ENCODE results near the gene AKAP12. TPM values are rescaled to one million over a fixed set of nuclear protein-coding genes. Genes with fewer than 3 reads are reported as not detected.
A peak's percentile ranks its signal among the peaks of the same experiment; 100 is the strongest.

The AKAP12 gene
- total and polyA plus RNA-seq, 5 donors = 14.0 to 48.6 (median 27.5) TPM

- H3K27me3 ChIP-seq (ENCODE audit: control insufficient read depth, insufficient read depth) = no peaks in the 10 kb centered on the region
- intact Hi-C loops (cut with DNase I) = no loop called here
Measured at GRCh38 chr6:151359486-151359885, 119.7 kb downstream of the AKAP12 start.

GRCh38 chr6:151365233-151365632 lies 125.5 kb downstream of the AKAP12 start:
- intact Hi-C loops (cut with DNase I) = no loop called here
- H3K27ac ChIP-seq (ENCODE audit: low read length) = no peak overlapping the region
- WGBS = 92% methylated on average over 6 of the region's 6 CpGs
- no peaks in the 10 kb centered on the region for H3K9me3 ChIP-seq (ENCODE audit: control insufficient read depth, low read length)
- H3K27me3 ChIP-seq (ENCODE audit: control insufficient read depth, insufficient read depth) = no peaks in the 10 kb centered on the region
- H3K4me1 ChIP-seq (ENCODE audit: control insufficient read depth, insufficient read depth, low read length) = no peaks in the 10 kb centered on the region
- no peak for ATAC-seq
- no peak overlapping the region for H3K4me3 ChIP-seq (ENCODE audit: low read length)
- no peak for DNase-seq

More at GRCh38 chr6:151359486-151359885, 119.7 kb downstream of the AKAP12 start:
- no peak for DNase-seq
- no peaks in the 10 kb centered on the region for H3K9me3 ChIP-seq (ENCODE audit: control insufficient read depth, low read length)
- H3K4me3 ChIP-seq (ENCODE audit: low read length) = no peak overlapping the region
- no peaks in the 10 kb centered on the region for H3K4me1 ChIP-seq (ENCODE audit: control insufficient read depth, insufficient read depth, low read length)
- no peak for ATAC-seq
- no peak overlapping the region for H3K27ac ChIP-seq (ENCODE audit: low read length)
- 92% methylated on average over 5 of the region's 5 CpGs for WGBS

DNA sequence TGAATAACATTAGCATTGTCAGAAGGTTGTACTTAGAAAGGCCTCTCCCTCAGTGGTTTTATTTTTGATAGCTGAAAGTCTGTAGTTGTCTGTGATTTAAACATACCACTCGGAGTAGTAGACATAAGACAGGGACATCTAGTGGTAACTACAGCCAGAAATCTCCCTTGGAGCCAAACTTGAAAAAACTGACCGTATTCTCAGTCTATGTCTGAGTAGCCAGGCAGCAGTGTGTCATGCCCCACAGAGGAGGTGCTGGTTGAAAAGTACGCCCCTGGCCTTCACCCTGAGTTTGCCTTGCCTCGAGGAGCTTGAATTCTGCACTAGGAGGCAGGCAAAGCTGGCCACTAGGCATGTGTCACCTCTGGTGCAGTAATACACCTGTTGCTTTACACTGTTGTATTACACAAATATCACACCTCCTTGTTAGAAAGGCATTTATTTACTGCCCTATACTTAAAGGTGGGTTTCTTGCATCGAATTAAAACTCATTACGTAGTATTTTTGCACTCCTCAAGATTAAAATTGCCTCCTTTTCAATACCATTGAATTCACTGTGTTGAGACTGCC lies 130.8 kb downstream of the AKAP12 start:
- Histone ChIP-seq H3K9me3 (ENCODE audit: control insufficient read depth, low read length) (no peaks in the 10 kb centered on the region), H3K27me3 (ENCODE audit: control insufficient read depth, insufficient read depth) (no peaks in the 10 kb centered on the region), H3K4me1 (ENCODE audit: control insufficient read depth, insufficient read depth, low read length) (no peaks in the 10 kb centered on the region), H3K27ac (ENCODE audit: low read length) (no peak overlapping the region), H3K4me3 (ENCODE audit: low read length) (no peak overlapping the region)
- no peak for DNase-seq
- no peak for ATAC-seq
- WGBS = 72% methylated on average over 6 of the region's 6 CpGs
- intact Hi-C loops (cut with DNase I) = no loop called here

GRCh38 chr6:151372164-151372563 lies 132.4 kb downstream of the AKAP12 start:
- no peaks in the 10 kb centered on the region for H3K9me3 ChIP-seq (ENCODE audit: control insufficient read depth, low read length)
- no peak overlapping the region for H3K27ac ChIP-seq (ENCODE audit: low read length)
- intact Hi-C loops (cut with DNase I) = no loop called here
- no peaks in the 10 kb centered on the region for H3K27me3 ChIP-seq (ENCODE audit: control insufficient read depth, insufficient read depth)
- H3K4me3 ChIP-seq (ENCODE audit: low read length) = no peak overlapping the region
- H3K4me1 ChIP-seq (ENCODE audit: control insufficient read depth, insufficient read depth, low read length) = no peaks in the 10 kb centered on the region
- WGBS = 79% methylated on average over 5 of the region's 5 CpGs
- no peak for ATAC-seq
- no peak for DNase-seq

GRCh38 chr6:151374036-151374683 lies 134.4 kb downstream of the AKAP12 start:
- ATAC-seq (peak; percentile 61 to 87), DNase-seq (peak in 1 of 3 donors; percentile 30)
- no peaks in the 10 kb centered on the region for H3K27me3 ChIP-seq (ENCODE audit: control insufficient read depth, insufficient read depth)
- H3K9me3 ChIP-seq (ENCODE audit: control insufficient read depth, low read length) = no peaks in the 10 kb centered on the region
- intact Hi-C loops (cut with DNase I) = no loop called here
- no peak overlapping the region for H3K4me3 ChIP-seq (ENCODE audit: low read length)
- H3K4me1 ChIP-seq (ENCODE audit: control insufficient read depth, insufficient read depth, low read length) = no peaks in the 10 kb centered on the region
- 60% methylated on average over 5 of the region's 5 CpGs for WGBS
- H3K27ac ChIP-seq (ENCODE audit: low read length) = peak overlapping the region; percentile 31

GRCh38 chr6:151375833-151376232 lies 136.1 kb downstream of the AKAP12 start:
- Histone ChIP-seq H3K27ac (ENCODE audit: low read length) (no peak overlapping the region), H3K4me3 (ENCODE audit: low read length) (no peak overlapping the region), H3K4me1 (ENCODE audit: control insufficient read depth, insufficient read depth, low read length) (peaks cover under 1% of the 10 kb centered on the region), H3K27me3 (ENCODE audit: control insufficient read depth, insufficient read depth) (no peaks in the 10 kb centered on the region), H3K9me3 (ENCODE audit: control insufficient read depth, low read length) (no peaks in the 10 kb centered on the region)
- no peak for ATAC-seq
- intact Hi-C loops (cut with DNase I) = no loop called here
- no peak for DNase-seq
- WGBS = 90% methylated on average over 2 of the region's 2 CpGs

DNA sequence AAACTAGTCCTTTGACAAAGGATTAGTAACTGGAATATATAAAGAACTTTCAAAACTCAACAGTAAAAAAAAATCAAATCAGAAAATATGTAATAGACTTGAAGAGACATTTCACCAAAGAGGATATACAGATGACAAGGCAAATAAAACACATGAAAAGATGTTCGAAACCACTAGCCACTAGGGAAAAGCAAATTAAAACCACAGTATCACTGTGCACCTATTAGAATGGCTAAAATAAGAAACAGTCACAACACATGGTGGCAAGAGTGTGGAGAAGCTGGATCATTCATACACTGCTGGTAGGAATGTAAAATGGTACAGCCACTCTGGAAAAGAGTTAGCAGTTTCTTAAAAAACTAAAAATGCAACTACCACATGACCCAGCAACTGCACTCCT lies 136.7 kb downstream of the AKAP12 start:
- 79% methylated on average over 1 of the region's 1 CpG for WGBS
- intact Hi-C loops (cut with DNase I) = no loop called here
- H3K4me1 ChIP-seq (ENCODE audit: control insufficient read depth, insufficient read depth, low read length) = peaks cover 3% of the 10 kb centered on the region
- DNase-seq (no peak), ATAC-seq (no peak)
- no peak overlapping the region for H3K27ac ChIP-seq (ENCODE audit: low read length)
- H3K4me3 ChIP-seq (ENCODE audit: low read length) = no peak overlapping the region
- H3K9me3 ChIP-seq (ENCODE audit: control insufficient read depth, low read length) = no peaks in the 10 kb centered on the region
- no peaks in the 10 kb centered on the region for H3K27me3 ChIP-seq (ENCODE audit: control insufficient read depth, insufficient read depth)

DNA sequence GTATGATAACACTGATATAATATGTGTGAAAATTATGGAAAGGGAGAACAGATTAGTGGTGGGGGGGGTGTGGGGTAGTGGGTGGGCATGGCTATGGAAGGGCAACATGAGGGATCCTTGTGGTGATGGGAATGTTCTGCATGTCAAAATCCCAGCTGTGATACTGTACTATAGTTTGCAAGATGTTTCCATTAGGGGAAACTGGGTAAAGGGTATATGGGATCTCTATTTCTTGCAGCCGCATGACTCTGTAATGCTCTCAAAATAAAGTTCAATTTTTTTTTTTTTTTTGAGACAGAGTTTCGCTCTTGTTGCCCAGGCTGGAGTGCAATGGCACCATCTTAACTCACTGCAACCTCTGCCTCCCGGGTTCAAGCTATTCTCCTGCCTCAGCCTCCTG lies 137.3 kb downstream of the AKAP12 start:
- ATAC-seq (no peak), DNase-seq (no peak)
- H3K4me3 ChIP-seq (ENCODE audit: low read length) = no peak overlapping the region
- no peaks in the 10 kb centered on the region for H3K9me3 ChIP-seq (ENCODE audit: control insufficient read depth, low read length)
- H3K27me3 ChIP-seq (ENCODE audit: control insufficient read depth, insufficient read depth) = no peaks in the 10 kb centered on the region
- no peak overlapping the region for H3K27ac ChIP-seq (ENCODE audit: low read length)
- 78% methylated on average over 3 of the region's 3 CpGs for WGBS
- intact Hi-C loops (cut with DNase I) = no loop called here
- H3K4me1 ChIP-seq (ENCODE audit: control insufficient read depth, insufficient read depth, low read length) = peaks cover 3% of the 10 kb centered on the region

DNA sequence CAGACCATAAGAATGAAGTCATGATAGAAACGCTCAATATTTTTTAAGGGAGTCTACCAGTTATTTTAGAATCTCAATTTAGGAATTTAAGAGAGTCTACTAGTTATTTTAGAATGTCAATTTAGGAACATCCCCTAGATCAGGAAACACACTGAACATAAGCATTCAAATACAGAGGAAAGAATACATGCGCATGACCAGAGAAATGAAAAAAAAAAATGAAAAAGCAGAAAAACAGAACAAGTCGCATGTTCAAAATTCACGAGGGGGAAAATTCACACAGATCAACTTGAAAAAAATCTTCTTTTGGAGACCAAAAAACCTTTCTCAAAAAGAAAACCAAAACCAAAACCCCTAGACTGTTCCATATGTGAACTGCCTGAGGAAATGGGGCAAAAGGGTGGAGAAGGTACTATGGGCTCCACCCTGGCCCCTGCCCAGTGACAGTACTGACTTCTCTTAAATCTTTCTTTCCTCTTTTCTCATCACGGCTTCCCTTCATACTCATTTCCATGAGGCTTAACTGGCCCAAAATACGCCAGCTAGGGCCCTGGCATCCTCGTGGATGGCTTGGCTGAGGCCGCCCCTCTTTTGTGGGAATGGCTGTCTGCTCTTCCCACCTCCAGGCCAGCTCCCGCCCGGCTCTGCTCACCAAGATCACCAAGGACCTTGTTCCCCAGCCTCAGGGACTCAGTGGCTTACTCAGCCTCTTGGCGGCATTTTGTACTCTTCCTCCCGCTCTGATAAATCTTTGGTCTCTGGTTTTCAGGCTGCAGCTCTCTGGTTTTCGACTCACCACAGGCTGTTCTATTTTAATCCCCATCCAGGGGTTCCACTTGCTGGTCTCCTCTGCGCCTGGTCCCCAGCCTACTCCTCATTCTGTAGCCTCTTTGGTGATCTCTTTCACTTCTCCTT lies 140.4 kb downstream of the AKAP12 start:
- peaks cover 3% of the 10 kb centered on the region for H3K4me1 ChIP-seq (ENCODE audit: control insufficient read depth, insufficient read depth, low read length)
- ATAC-seq (peak; percentile 59 to 65), DNase-seq (peak in 1 of 3 donors; percentile 64)
- intact Hi-C loops (cut with DNase I) = no loop called here
- no peaks in the 10 kb centered on the region for H3K27me3 ChIP-seq (ENCODE audit: control insufficient read depth, insufficient read depth)
- no peak overlapping the region for H3K27ac ChIP-seq (ENCODE audit: low read length)
- 79% methylated on average over 14 of the region's 14 CpGs for WGBS
- H3K9me3 ChIP-seq (ENCODE audit: control insufficient read depth, low read length) = no peaks in the 10 kb centered on the region
- H3K4me3 ChIP-seq (ENCODE audit: low read length) = no peak overlapping the region

- no peak for DNase-seq
- ATAC-seq = no peak
- no peak overlapping the region for H3K4me3 ChIP-seq (ENCODE audit: low read length)
- peaks cover 3% of the 10 kb centered on the region for H3K4me1 ChIP-seq (ENCODE audit: control insufficient read depth, insufficient read depth, low read length)
- WGBS = 98% methylated on average over 1 of the region's 1 CpG
- intact Hi-C loops (cut with DNase I) = no loop called here
- H3K9me3 ChIP-seq (ENCODE audit: control insufficient read depth, low read length) = no peaks in the 10 kb centered on the region
- no peak overlapping the region for H3K27ac ChIP-seq (ENCODE audit: low read length)
- H3K27me3 ChIP-seq (ENCODE audit: control insufficient read depth, insufficient read depth) = no peaks in the 10 kb centered on the region
Measured at GRCh38 chr6:151380848-151381205, 141.1 kb downstream of the AKAP12 start.

DNA sequence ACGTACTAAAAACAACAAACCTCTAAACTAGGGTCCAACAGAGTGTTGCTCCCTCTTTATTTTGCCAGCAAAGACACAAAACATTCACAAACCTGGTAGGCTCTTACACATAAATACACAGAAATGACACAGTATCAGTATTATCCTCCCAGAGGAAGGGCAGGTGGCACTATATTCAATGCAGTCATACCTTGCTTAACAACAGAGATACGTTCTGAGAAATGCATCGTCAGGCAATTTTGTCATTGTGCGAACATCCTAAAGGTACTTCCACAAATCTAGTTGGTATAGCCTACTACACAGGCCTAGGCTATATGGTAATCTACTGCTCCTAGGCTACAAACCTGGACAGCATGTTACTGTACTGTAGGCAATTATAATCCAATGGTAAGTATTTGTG lies 142.0 kb downstream of the AKAP12 start:
- WGBS = 86% methylated on average over 4 of the region's 4 CpGs
- H3K4me1 ChIP-seq (ENCODE audit: control insufficient read depth, insufficient read depth, low read length) = peaks cover 3% of the 10 kb centered on the region
- no peak overlapping the region for H3K27ac ChIP-seq (ENCODE audit: low read length)
- ATAC-seq (no peak), DNase-seq (no peak)
- no peaks in the 10 kb centered on the region for H3K9me3 ChIP-seq (ENCODE audit: control insufficient read depth, low read length)
- intact Hi-C loops (cut with DNase I) = no loop called here
- H3K27me3 ChIP-seq (ENCODE audit: control insufficient read depth, insufficient read depth) = no peaks in the 10 kb centered on the region
- H3K4me3 ChIP-seq (ENCODE audit: low read length) = no peak overlapping the region
